ENCODE measurements around the gene URAD.

- TF ChIP-seq CTCF (IDR thresholded peaks at IDR 0.05) (peak; percentile 84 to 99 (median 95)), POLR2A (IDR thresholded peaks at IDR 0.05) (peak; percentile 51 to 67 (median 56))
Observed at GRCh38 chr13:27953676-27954405, 34.7 kb downstream of the URAD start.

All from body of pancreas (tissue), 4 donors.